C4-2B (cell line): ENCODE results near the gene STXBP4.

ENCODE experiments used
- H3K27ac ChIP-seq: fragments of 450-650 bp; 2 replicates; pipeline ENCODE4 v1.5.1; 2017
- ZFX ChIP-seq: fragments of 450-650 bp; IDR thresholded peaks from 2 replicates; pipeline ENCODE4 v1.6.1; 2017
- TF ChIP-seq, protein P1 (sequence below): fragments of 450-650 bp; conservative IDR thresholded peaks from 2 replicates; pipeline ENCODE4 v1.5.1; 2017; ENCODE audit warnings: mild to moderate bottlenecking

Gene STXBP4

DNA sequence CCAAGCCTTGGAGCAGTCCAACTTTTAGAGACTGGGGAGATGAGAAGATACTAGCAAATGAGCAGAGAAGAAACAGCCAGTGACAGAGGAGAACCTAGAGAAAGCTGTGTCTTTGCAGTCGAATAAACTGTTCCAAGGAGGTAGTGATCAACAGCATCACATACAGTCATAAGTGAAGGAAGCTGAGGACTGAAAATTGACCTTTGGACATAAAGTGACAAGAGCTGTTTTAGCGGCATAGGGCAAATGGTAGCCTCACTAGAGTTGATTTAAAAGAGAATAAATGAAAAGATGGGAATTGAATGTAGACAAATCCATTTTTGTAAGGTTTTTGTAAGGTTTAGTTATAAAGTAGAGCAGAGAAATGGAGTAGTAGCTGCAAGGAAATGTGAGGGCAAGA lies 165.0 kb downstream of the STXBP4 start:
- no peak overlapping the region for H3K27ac ChIP-seq
- TF ChIP-seq ZFX, result no peak
- TF ChIP-seq, protein P1, sequence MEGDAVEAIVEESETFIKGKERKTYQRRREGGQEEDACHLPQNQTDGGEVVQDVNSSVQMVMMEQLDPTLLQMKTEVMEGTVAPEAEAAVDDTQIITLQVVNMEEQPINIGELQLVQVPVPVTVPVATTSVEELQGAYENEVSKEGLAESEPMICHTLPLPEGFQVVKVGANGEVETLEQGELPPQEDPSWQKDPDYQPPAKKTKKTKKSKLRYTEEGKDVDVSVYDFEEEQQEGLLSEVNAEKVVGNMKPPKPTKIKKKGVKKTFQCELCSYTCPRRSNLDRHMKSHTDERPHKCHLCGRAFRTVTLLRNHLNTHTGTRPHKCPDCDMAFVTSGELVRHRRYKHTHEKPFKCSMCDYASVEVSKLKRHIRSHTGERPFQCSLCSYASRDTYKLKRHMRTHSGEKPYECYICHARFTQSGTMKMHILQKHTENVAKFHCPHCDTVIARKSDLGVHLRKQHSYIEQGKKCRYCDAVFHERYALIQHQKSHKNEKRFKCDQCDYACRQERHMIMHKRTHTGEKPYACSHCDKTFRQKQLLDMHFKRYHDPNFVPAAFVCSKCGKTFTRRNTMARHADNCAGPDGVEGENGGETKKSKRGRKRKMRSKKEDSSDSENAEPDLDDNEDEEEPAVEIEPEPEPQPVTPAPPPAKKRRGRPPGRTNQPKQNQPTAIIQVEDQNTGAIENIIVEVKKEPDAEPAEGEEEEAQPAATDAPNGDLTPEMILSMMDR, result no peak

DNA sequence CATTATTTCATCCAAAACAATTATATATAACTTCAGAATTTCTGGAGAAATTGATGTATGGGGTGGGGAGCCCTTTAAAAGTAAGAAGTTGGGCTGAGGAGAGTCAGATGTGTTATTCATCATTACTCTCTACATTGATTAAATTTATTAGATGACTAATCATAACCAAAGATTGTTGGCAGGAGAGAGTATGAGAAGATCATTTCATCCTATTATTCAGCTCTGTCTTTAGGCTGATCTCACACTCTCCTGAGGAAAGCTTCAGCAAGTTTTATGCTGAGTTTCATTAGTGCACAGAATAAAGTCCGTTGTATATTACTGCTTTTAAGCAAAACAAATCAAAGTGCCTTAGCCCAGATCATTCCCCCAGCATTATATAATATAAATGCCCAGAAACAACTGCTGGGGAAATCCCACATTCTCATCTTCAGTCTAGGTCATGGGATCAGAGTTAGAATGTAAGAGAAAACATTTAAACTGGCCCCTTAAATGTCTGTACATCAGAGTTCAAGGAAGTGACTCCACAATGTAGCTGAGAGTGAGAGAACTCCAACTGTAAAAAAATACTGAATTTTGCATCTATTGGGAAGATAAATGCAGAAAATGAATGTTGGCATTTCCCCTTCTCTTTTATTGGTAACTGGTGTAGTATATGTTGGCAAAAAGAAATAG lies 166.1 kb downstream of the STXBP4 start:
- TF ChIP-seq, protein P1, result no peak
- TF ChIP-seq ZFX, result no peak
- no peak overlapping the region for H3K27ac ChIP-seq

DNA sequence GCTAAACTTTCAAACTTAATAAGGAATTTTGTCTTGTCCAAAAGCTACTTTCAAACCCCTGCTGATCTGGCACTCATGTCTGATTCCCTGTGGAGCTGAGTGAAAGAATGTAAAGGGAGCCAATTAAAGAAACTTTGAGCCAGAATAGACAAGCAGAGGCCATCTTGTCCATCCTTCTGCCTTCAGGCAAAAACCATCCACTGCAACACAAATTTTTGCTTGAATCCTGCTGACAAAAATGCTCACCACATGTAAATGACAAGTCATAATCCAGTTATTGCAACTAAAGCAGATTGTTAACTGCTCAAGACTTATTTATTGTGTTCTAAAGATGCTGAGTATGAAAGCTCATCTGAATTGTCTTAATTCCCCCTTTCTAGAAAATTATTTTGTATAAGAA lies 172.2 kb downstream of the STXBP4 start:
- no peak overlapping the region for H3K27ac ChIP-seq
- no peak for TF ChIP-seq ZFX
- TF ChIP-seq, protein P1, result no peak

DNA sequence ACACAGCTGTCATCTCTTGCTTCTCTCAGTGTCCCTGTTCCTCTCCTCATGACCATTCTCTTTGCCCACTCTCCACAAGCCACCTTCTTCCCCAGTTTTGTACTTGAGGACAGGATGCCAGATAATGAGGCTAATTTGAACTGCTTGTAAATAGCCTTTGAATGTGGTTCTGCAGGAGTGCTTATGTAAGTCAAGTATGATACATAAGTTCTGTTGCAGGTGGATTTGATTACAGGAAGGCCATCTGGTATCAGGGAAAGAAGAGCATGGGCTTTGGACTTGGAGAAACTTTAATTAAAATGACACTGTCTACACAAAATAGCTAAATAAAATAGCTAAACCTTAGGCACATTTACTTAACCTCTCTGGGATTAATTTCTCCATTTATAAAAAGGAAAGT lies 176.0 kb downstream of the STXBP4 start:
- no peak for TF ChIP-seq ZFX
- TF ChIP-seq, protein P1, result no peak

DNA sequence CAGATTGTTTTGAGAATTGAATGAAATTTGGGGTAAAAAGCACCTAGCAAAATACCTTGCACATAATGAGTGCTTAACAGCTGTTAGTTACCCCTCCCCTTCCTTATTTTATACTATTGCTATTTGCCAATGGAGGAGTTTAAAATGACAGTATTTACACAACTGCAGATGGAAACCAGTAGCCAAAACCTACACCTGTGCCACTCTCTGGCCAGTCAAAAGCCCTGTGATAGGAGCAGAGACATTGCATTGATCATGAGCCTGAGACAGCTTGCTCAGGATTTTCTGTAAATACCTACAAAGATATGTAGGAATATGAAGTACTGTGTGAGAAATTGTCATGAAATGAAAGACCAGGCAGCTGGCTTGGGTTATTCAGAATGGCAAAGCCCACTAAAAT lies 180.9 kb downstream of the STXBP4 start:
- no peak overlapping the region for H3K27ac ChIP-seq
- TF ChIP-seq, protein P1, result no peak
- no peak for TF ChIP-seq ZFX

More for the DNA sequence above, 176.0 kb downstream of the STXBP4 start:
- no peak overlapping the region for H3K27ac ChIP-seq

DNA sequence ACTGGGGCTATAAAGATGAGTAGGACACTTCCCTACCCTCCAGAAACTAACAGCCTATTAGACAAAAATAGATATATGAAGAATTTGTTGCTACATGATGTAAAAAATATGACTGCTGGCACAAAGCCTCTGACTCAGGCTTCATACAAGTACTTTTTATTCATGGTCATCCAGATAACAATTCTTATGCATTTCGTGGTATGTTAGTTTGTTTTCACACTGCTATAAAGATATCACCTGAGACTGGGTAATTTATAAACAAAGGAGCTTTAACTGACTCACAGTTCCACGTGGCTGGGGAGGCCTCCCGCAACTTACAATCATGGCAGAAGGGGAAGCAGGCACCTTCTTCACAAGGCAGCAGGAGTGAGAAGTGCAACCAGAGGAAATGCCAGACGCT lies 183.7 kb downstream of the STXBP4 start:
- no peak for TF ChIP-seq ZFX
- TF ChIP-seq, protein P1, result no peak
- no peak overlapping the region for H3K27ac ChIP-seq

DNA sequence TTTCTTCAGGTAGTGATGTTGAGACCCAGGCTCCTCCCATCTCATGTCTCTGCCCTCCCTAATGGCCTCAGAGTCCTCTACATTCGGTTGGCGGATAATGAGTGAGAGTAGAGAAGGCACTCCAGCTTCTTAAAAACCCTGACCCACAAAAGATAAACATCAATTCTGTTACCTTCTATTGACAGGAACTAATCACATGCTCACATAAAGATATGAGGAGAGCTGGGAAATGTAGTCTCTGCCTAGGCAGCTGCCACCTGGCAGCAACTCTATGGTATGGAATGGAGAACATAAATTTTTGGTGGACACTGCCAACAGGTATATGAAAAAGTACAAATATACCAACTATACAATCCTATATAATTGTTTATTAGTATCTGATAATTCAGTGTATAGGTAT lies 185.5 kb downstream of the STXBP4 start:
- TF ChIP-seq ZFX, result no peak
- TF ChIP-seq, protein P1, result no peak
- peak overlapping the region; percentile 52; the same call in 1 of the 2 replicates for H3K27ac ChIP-seq
